Gastroesophageal sphincter (tissue), 3 donors: ENCODE data around the gene RYR2.
A peak's percentile ranks its signal among the peaks of the same experiment; 100 is the strongest.

Experiments used
- CTCF ChIP-seq, 4 experiments: fragments of 200-600 bp in 2 of 4; fragments of 450-650 bp in 2 of 4; sonication (generic) in 1 of 4; IDR thresholded peaks; one replicate each; pipeline ENCODE4 v1.5.1; 2017 to 2019; ENCODE audit warnings: antibody characterized with exemption in 4 of 4, mild to moderate bottlenecking in 2 of 4, moderate library complexity in 2 of 4
- POLR2A ChIP-seq, 2 donors: fragments of 450-650 bp; IDR thresholded peaks; one replicate each; pipeline ENCODE4 v1.6.1; 2017; ENCODE audit warnings: antibody characterized with exemption in 2 of 2, mild to moderate bottlenecking in 2 of 2, moderate library complexity in 1 of 2
- POLR2AphosphoS5 ChIP-seq: sonication (generic); formaldehyde crosslinking; IDR thresholded peaks from one replicate; pipeline ENCODE4 v1.6.1; 2017; ENCODE audit warnings: antibody characterized with exemption

- TF ChIP-seq CTCF (IDR thresholded peaks at IDR 0.05) (peak; percentile 36 to 60 (median 44)), POLR2AphosphoS5 (no peak), POLR2A (IDR thresholded peaks at IDR 0.05) (no peak)
These were observed 520.3 kb downstream of the RYR2 start for GRCh38 chr1:237562242-237562823.
